DLD1 (cell line): ENCODE data around the gene SNPH.

Experiments used
- in situ Hi-C: cut with HindIII; loops from 2 replicates; pipeline ENCODE4 v1.10.0; 2017; ENCODE audit warnings: low sequenced_read_pairs

Gene SNPH

GRCh38 chr20:1320902-1321653 is 55.0 kb downstream of the SNPH start:
- in situ Hi-C loops, result no loop called here

- in situ Hi-C loops, result no loop called here
These were observed 55.5 kb downstream of the SNPH start for GRCh38 chr20:1321654-1321939.

GRCh38 chr20:1322511-1323245 is 56.6 kb downstream of the SNPH start:
- in situ Hi-C loops, result no loop called here

GRCh38 chr20:1323256-1323655 is 57.2 kb downstream of the SNPH start:
- in situ Hi-C loops, result no loop called here

- in situ Hi-C loops, result no loop called here
These were observed 57.9 kb downstream of the SNPH start for GRCh38 chr20:1323830-1324597.

GRCh38 chr20:1324598-1325172 is 58.6 kb downstream of the SNPH start:
- in situ Hi-C loops, result no loop called here

- in situ Hi-C loops, result no loop called here
These were observed 59.3 kb downstream of the SNPH start for GRCh38 chr20:1325173-1326030.

- in situ Hi-C loops, result no loop called here
These were observed 60.2 kb downstream of the SNPH start for GRCh38 chr20:1326031-1326930.

GRCh38 chr20:1327241-1327653 is 61.2 kb downstream of the SNPH start:
- in situ Hi-C loops, result no loop called here

- in situ Hi-C loops, result no loop called here
These were observed 62.0 kb downstream of the SNPH start for GRCh38 chr20:1327827-1328679.

- in situ Hi-C loops, result no loop called here
These were observed 62.7 kb downstream of the SNPH start, which contains the start of gene SDCBP2 for GRCh38 chr20:1328680-1329330. SDCBP2 (minus strand) TSS chr20:1329139; CDS start chr20:1320416, 8,723 bp downstream.

- in situ Hi-C loops, result no loop called here
These were observed 64.2 kb downstream of the SNPH start for GRCh38 chr20:1330075-1330830.

GRCh38 chr20:1331101-1331500 is 65.0 kb downstream of the SNPH start:
- in situ Hi-C loops, result no loop called here

- in situ Hi-C loops, result no loop called here
These were observed 65.8 kb downstream of the SNPH start for GRCh38 chr20:1331801-1332453.

GRCh38 chr20:1332749-1333300 is 66.7 kb downstream of the SNPH start:
- in situ Hi-C loops, result no loop called here
